ENCODE results near the gene DDC. TPM values are rescaled to one million over a fixed set of nuclear protein-coding genes. Genes with fewer than 3 reads are reported as not detected.

Gene DDC
- total and polyA plus RNA-seq, 2 donors from 2014 or later, result 7.8 to 257 TPM

DNA sequence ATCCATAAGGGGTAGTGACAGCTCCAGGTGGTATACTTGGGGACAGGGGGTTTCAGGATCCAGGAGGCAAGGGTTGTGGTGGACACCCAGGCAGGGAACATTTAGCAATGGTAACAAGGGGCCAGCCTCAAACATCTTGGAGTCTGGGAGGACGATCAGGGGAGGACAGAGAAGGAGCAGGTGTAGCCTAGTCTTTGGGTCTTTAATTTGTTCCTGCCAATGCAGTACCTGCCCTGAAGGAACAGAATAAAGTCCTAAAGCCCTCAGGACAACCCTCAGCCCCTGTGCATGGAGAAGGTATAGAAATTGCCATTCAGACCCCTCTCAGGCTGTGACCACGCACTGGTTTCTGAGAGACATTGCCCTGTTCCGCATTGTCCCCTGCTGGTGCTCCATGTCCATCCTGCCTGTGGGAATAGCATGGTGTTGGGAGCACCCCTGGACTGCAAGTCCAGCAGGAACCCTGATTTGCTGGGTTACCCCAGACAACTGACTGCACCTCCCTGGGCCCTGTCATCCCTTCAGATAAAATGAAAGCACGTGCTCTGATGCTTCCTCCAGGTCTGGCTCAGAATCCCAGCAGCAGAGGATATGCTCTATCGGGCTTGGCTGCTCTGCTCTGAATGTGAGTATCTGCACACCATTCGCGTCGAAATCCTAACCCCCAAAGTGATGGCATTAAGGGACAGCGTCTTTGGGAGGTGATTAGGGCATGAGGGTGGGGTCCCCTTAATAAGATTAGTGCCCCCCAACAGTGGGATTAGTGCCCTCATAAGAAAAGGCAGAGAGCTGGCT lies 24.2 kb downstream of the DDC start:
- FAIRE-seq (no peak), DNase-seq (no peak)
- Histone ChIP-seq H3K27ac (ENCODE audit: low read depth in 2 of 2, low read length in 2 of 2) (no peak overlapping the region), H3K27me3 (ENCODE audit: control insufficient read depth, insufficient read depth, low read length) (no peaks in the 10 kb centered on the region), H3K4me3 (ENCODE audit: low read length in 3 of 3) (no peak overlapping the region), H3K9ac (ENCODE audit: low read length in 3 of 3) (no peak overlapping the region), H3K36me3 (ENCODE audit: control insufficient read depth in 2 of 3, insufficient read depth in 3 of 3, low read length in 3 of 3) (peaks cover 0 to 14% (median 0%) of the 10 kb centered on the region in 3 donors), H3K9me3 (ENCODE audit: control insufficient read depth in 2 of 3, insufficient read depth in 1 of 3, low read length in 3 of 3) (no peaks in the 10 kb centered on the region), H3K4me1 (ENCODE audit: control insufficient read depth in 2 of 3, insufficient read depth in 2 of 3, low read depth in 1 of 3, low read length in 3 of 3) (no peaks in the 10 kb centered on the region)
- TF ChIP-seq, protein P1, sequence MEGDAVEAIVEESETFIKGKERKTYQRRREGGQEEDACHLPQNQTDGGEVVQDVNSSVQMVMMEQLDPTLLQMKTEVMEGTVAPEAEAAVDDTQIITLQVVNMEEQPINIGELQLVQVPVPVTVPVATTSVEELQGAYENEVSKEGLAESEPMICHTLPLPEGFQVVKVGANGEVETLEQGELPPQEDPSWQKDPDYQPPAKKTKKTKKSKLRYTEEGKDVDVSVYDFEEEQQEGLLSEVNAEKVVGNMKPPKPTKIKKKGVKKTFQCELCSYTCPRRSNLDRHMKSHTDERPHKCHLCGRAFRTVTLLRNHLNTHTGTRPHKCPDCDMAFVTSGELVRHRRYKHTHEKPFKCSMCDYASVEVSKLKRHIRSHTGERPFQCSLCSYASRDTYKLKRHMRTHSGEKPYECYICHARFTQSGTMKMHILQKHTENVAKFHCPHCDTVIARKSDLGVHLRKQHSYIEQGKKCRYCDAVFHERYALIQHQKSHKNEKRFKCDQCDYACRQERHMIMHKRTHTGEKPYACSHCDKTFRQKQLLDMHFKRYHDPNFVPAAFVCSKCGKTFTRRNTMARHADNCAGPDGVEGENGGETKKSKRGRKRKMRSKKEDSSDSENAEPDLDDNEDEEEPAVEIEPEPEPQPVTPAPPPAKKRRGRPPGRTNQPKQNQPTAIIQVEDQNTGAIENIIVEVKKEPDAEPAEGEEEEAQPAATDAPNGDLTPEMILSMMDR (IDR thresholded peaks at IDR 0.05; ENCODE audit: borderline replicate concordance, extremely low read depth, insufficient read depth), result no peak
- intact Hi-C loops (cut with DNase I), result no loop called here

DNA sequence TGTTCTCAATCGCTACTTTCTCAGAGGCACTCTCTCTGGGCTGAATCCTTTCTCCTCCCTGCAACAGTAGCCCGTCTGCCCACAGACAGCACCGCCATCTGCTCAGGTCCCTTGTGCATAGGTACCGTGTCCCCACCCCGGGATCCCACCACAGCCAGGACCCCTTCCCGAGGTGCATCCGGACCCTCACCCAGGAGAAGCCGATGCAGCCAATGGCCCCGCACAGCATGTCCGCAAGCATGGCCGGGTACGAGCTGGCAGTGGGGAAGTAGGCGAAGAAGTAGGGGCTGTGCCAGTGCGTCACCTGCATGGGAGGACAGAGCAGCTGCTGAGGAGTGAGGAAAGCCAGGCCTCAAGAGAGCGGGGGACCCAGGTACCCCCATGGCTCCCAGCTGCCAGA lies 25.5 kb downstream of the DDC start:
- H3K4me3 ChIP-seq (ENCODE audit: low read length in 3 of 3), result no peak overlapping the region
- intact Hi-C loops (cut with DNase I), result no loop called here
- H3K27ac ChIP-seq (ENCODE audit: low read depth in 2 of 2, low read length in 2 of 2), result no peak overlapping the region
- H3K9me3 ChIP-seq (ENCODE audit: control insufficient read depth in 2 of 3, insufficient read depth in 1 of 3, low read length in 3 of 3), result no peaks in the 10 kb centered on the region
- no peak for FAIRE-seq
- no peaks in the 10 kb centered on the region for H3K27me3 ChIP-seq (ENCODE audit: control insufficient read depth, insufficient read depth, low read length)
- peaks cover 0 to 14% (median 0%) of the 10 kb centered on the region in 3 donors for H3K36me3 ChIP-seq (ENCODE audit: control insufficient read depth in 2 of 3, insufficient read depth in 3 of 3, low read length in 3 of 3)
- H3K4me1 ChIP-seq (ENCODE audit: control insufficient read depth in 2 of 3, insufficient read depth in 2 of 3, low read depth in 1 of 3, low read length in 3 of 3), result peaks cover 0 to 4% (median under 1%) of the 10 kb centered on the region in 3 donors
- DNase-seq, result no peak
- H3K9ac ChIP-seq (ENCODE audit: low read length in 3 of 3), result no peak overlapping the region
- TF ChIP-seq, protein P1 (IDR thresholded peaks at IDR 0.05; ENCODE audit: borderline replicate concordance, extremely low read depth, insufficient read depth), result no peak

DNA sequence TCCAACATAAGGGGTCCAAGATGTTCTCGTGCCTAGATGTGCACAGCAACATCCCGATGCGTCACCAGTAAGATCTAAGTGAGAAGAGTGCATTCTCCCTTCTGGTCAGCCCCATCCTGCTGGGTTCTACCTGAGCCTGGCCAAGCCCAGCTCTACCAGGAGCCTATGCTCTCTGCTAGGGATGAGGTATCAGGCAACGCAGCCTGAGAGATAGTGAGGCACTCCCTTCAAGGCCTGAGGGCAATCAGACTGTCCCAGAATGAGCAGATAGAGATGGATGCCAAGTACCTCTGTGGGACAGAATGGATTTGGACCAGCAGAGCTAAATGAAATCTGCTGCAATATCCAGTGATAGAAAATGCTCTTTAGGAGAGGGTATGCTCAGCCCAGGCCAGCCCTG lies 26.7 kb downstream of the DDC start:
- H3K4me3 ChIP-seq (ENCODE audit: low read length in 3 of 3), result no peak overlapping the region
- H3K4me1 ChIP-seq (ENCODE audit: control insufficient read depth in 2 of 3, insufficient read depth in 2 of 3, low read depth in 1 of 3, low read length in 3 of 3), result peaks cover 0 to 4% (median 3%) of the 10 kb centered on the region in 3 donors
- no peak for FAIRE-seq
- H3K9ac ChIP-seq (ENCODE audit: low read length in 3 of 3), result no peak overlapping the region
- no peak overlapping the region for H3K27ac ChIP-seq (ENCODE audit: low read depth in 2 of 2, low read length in 2 of 2)
- TF ChIP-seq, protein P1 (IDR thresholded peaks at IDR 0.05; ENCODE audit: borderline replicate concordance, extremely low read depth, insufficient read depth), result no peak
- H3K36me3 ChIP-seq (ENCODE audit: control insufficient read depth in 2 of 3, insufficient read depth in 3 of 3, low read length in 3 of 3), result peaks cover 0 to 14% (median 0%) of the 10 kb centered on the region in 3 donors
- DNase-seq, result no peak
- no peaks in the 10 kb centered on the region for H3K9me3 ChIP-seq (ENCODE audit: control insufficient read depth in 2 of 3, insufficient read depth in 1 of 3, low read length in 3 of 3)
- intact Hi-C loops (cut with DNase I), result no loop called here
- no peaks in the 10 kb centered on the region for H3K27me3 ChIP-seq (ENCODE audit: control insufficient read depth, insufficient read depth, low read length)

All from kidney (tissue), 14 donors.